ENCODE results near the gene KLHL6. TPM values are rescaled to one million over a fixed set of nuclear protein-coding genes. Genes with fewer than 3 reads are reported as not detected.

KLHL6 gene
- total and polyA plus RNA-seq, 8 donors, result 1.4 to 21.6 (median 2.2) TPM

DNA sequence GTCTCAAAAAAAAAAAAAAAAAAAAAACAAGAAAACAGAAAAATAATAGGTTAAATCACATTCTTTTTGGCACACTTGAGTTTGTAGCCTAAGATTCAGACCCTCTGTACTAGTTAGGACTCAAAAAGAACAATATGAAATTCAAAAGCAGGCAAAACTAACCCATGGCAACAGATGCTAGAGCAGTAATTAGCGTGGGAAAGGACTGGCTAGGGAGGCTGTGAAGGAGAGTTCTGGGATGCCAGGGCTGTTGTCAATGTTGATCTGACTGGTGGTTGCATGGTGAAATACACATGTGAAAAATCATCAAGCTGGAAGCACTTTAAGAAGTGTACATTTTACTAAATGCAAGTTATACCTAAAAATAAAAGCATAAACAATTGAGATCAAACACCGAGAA, 35.6 kb downstream of the KLHL6 start:
- Histone ChIP-seq H3K27me3 (no peaks in the 10 kb centered on the region), H3K4me1 (peaks cover 0 to 5% of the 10 kb centered on the region in 2 donors), H3K36me3 (peaks cover 0 to 5% of the 10 kb centered on the region in 2 donors), H3K27ac (no peak overlapping the region), H3K9me3 (no peaks in the 10 kb centered on the region), H3K4me3 (no peak overlapping the region)
- intact Hi-C loops (cut with DNase I), result no loop called here
- ATAC-seq (no peak), DNase-seq (no peak)
- TF ChIP-seq, protein P1, sequence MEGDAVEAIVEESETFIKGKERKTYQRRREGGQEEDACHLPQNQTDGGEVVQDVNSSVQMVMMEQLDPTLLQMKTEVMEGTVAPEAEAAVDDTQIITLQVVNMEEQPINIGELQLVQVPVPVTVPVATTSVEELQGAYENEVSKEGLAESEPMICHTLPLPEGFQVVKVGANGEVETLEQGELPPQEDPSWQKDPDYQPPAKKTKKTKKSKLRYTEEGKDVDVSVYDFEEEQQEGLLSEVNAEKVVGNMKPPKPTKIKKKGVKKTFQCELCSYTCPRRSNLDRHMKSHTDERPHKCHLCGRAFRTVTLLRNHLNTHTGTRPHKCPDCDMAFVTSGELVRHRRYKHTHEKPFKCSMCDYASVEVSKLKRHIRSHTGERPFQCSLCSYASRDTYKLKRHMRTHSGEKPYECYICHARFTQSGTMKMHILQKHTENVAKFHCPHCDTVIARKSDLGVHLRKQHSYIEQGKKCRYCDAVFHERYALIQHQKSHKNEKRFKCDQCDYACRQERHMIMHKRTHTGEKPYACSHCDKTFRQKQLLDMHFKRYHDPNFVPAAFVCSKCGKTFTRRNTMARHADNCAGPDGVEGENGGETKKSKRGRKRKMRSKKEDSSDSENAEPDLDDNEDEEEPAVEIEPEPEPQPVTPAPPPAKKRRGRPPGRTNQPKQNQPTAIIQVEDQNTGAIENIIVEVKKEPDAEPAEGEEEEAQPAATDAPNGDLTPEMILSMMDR (IDR thresholded peaks at IDR 0.05), result no peak

DNA sequence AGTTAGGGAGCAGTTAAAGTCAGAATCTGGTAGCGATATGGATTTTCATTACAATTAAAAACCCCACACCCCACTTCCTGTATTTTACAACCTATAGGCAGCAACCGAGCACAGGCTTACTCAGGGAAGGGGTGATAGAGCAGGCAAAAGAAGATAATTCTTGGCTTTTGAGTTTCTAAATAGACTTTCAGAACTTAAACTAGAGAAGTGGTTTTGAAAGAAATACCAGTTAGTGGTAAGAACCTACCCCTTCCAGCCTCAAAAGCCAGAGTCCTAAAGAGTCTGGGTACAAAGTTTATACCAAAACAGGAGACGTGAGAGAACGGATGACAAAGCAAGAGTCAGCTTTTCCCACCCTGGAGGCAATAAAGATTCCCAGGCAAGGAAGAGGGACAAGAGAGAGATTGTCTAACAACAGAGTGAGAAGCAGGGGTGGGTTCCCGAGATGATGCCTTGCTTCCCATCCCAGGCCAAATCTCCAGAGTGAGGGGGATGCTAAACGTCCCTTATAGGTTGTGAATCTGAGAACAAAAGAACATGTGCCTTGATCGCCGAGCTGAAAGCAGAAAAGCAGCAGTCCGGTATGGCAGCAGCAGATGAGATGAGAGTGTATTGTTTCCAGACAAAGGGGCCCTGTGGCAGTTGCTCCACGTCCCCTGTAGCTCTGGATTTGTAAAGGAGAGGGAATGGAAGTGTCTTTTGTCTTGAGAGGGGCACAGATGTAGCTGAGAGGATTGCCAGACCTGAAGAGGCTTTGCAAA, 36.8 kb downstream of the KLHL6 start:
- no peaks in the 10 kb centered on the region for H3K27me3 ChIP-seq
- ATAC-seq (no peak), DNase-seq (no peak)
- H3K4me1 ChIP-seq, result peaks cover 0 to 9% of the 10 kb centered on the region in 2 donors
- peaks cover 0 to 5% of the 10 kb centered on the region in 2 donors for H3K36me3 ChIP-seq
- TF ChIP-seq, protein P1 (IDR thresholded peaks at IDR 0.05), result no peak
- no peak overlapping the region for H3K27ac ChIP-seq
- H3K4me3 ChIP-seq, result no peak overlapping the region
- intact Hi-C loops (cut with DNase I), result no loop called here
- H3K9me3 ChIP-seq, result no peaks in the 10 kb centered on the region

- ATAC-seq (no peak), DNase-seq (no peak)
- intact Hi-C loops (cut with DNase I), result no loop called here
- no peak overlapping the region for H3K4me3 ChIP-seq
- TF ChIP-seq, protein P1 (IDR thresholded peaks at IDR 0.05), result no peak
- no peak overlapping the region for H3K27ac ChIP-seq
- H3K9me3 ChIP-seq, result no peaks in the 10 kb centered on the region
- H3K36me3 ChIP-seq, result peaks cover 0 to 1% of the 10 kb centered on the region in 2 donors
- peaks cover 0 to 20% of the 10 kb centered on the region in 2 donors for H3K4me1 ChIP-seq
- no peaks in the 10 kb centered on the region for H3K27me3 ChIP-seq
Measured at GRCh38 chr3:183517607-183518006, 37.9 kb downstream of the KLHL6 start.

DNA sequence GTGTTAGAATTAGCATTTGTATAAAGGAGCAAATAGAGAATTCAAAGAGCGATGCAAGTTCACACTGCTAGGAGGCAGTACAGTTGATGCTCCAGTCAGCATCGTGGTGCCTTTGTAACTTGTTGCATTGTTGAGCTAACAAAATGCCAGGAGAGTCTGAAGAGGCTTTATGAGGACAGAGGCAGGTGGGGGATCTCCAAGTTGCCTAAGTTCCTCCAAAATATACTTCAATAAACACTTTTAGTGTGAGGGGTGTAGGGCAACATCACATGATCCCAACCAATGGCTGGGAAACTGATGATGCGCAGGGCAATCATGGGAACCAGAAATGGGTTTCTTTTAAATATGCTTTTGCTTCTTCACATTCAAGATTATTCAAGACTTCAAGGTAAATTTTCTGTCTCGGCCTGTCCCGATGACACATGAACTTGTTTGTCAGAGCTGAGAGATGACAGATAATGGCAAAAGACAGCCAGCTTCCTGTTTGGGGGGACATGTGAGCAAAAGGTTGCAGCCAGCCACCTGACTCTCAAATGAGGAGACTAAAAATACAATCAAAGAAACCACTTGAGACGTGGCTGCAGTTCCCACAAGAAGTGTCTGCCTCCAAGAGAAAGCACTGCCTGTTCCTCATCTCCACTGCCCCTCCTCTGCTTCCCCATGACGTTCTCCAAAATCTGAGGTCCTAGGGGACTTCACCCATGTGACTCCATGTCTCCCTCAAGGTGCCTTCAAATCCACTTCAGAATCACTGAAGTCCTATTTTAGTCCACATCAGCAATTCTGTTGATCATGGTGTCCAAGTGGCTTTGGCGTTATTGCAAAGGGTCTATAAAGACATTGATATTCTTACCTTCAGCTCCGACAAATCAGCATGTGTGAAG, 39.3 kb downstream of the KLHL6 start:
- H3K9me3 ChIP-seq, result no peaks in the 10 kb centered on the region
- DNase-seq, result no peak
- H3K27me3 ChIP-seq, result no peaks in the 10 kb centered on the region
- TF ChIP-seq, protein P1 (IDR thresholded peaks at IDR 0.05), result no peak
- no peaks in the 10 kb centered on the region for H3K36me3 ChIP-seq
- H3K27ac ChIP-seq, result no peak overlapping the region
- intact Hi-C loops (cut with DNase I), result no loop called here
- no peak overlapping the region for H3K4me3 ChIP-seq
- ATAC-seq, result peak; percentile 27
- peaks cover 0 to 21% of the 10 kb centered on the region in 2 donors for H3K4me1 ChIP-seq

DNA sequence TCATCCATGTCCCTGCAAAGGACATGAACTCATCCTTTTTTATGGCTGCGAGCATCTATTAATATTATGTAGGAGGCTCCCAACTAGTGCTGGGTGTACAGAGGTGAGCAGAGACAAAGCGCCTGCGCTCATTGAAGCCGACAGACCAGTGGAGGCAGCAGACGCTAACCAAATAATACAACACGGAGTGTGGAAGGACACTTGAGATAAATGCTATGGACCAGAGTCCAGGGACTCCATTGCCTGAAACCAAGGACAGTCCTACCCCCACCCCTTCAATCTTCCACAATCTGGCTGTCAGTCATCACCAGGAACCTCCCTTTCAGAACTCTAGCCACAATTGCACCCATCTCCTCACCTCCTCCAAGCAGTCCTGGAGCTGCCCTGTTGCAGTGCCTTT, 41.5 kb downstream of the KLHL6 start:
- peaks cover 0 to 25% of the 10 kb centered on the region in 2 donors for H3K4me1 ChIP-seq
- no peaks in the 10 kb centered on the region for H3K9me3 ChIP-seq
- H3K27ac ChIP-seq, result no peak overlapping the region
- H3K4me3 ChIP-seq, result no peak overlapping the region
- H3K27me3 ChIP-seq, result no peaks in the 10 kb centered on the region
- no peaks in the 10 kb centered on the region for H3K36me3 ChIP-seq
- TF ChIP-seq, protein P1 (IDR thresholded peaks at IDR 0.05), result no peak
- DNase-seq, result no peak
- no peak for ATAC-seq
- intact Hi-C loops (cut with DNase I), result no loop called here

Measured in left lung (tissue), 10 donors.